CD4-positive, alpha-beta T cell treated with Interleukin-21 for 1 hour (primary cell): ENCODE data around the gene ABHD8.

Experiments used
- DNase-seq: peaks from one replicate; pipeline ENCODE4 v3.0.0-alpha.2; 2020

ABHD8 gene

GRCh38 chr19:17333611-17334413 lies 30.6 kb upstream of the ABHD8 start:
- peak; percentile 75 for DNase-seq

GRCh38 chr19:17332677-17333581 lies 29.7 kb upstream of the ABHD8 start:
- DNase-seq: peak; percentile 55

- DNase-seq: no peak
Measured at GRCh38 chr19:17332360-17332676, 29.1 kb upstream of the ABHD8 start.

GRCh38 chr19:17331045-17331558 lies 27.9 kb upstream of the ABHD8 start:
- no peak for DNase-seq

- DNase-seq: no peak
Measured at GRCh38 chr19:17330262-17331044, 27.2 kb upstream of the ABHD8 start.

- no peak for DNase-seq
Measured at GRCh38 chr19:17329366-17330261, 26.4 kb upstream of the ABHD8 start.

- peak; percentile 49 for DNase-seq
Measured at GRCh38 chr19:17328517-17329365, 25.5 kb upstream of the ABHD8 start.

- peak; percentile 66 for DNase-seq
Measured at GRCh38 chr19:17327654-17328516, 24.7 kb upstream of the ABHD8 start.

GRCh38 chr19:17327068-17327653 lies 23.9 kb upstream of the ABHD8 start:
- DNase-seq: no peak

GRCh38 chr19:17326595-17326966 lies 23.4 kb upstream of the ABHD8 start:
- no peak for DNase-seq

- no peak for DNase-seq
Measured at GRCh38 chr19:17325881-17326594, 22.8 kb upstream of the ABHD8 start.

- DNase-seq: no peak
Measured at GRCh38 chr19:17325133-17325532, 21.9 kb upstream of the ABHD8 start.

GRCh38 chr19:17324357-17325114 lies 21.3 kb upstream of the ABHD8 start:
- DNase-seq: no peak

GRCh38 chr19:17323964-17324332 lies 20.7 kb upstream of the ABHD8 start:
- peak; percentile 21 for DNase-seq

GRCh38 chr19:17323300-17323963 lies 20.2 kb upstream of the ABHD8 start:
- no peak for DNase-seq

GRCh38 chr19:17322854-17323253 lies 19.6 kb upstream of the ABHD8 start:
- DNase-seq: no peak

GRCh38 chr19:17321655-17322489 lies 18.6 kb upstream of the ABHD8 start:
- no peak for DNase-seq
